Right ventricle myocardium superior (tissue), 1 donor: ENCODE results near the gene ADCY10. TPM values are rescaled to one million over a fixed set of nuclear protein-coding genes. Genes with fewer than 3 reads are reported as not detected.
"Not testable (repeated sequence)": the region's sequence is repeated elsewhere in the genome, so short reads cannot be mapped to it uniquely, and the experiment has no call there.

Source experiments
- ATAC-seq: fragments of 200-7000 bp; cut with Tn5 transposase; one replicate; pipeline ENCODE4 v1.9.1; 2020; ENCODE audit warnings: mild to moderate bottlenecking; ENCODE audit not compliant: poor library complexity
- DNase-seq: peaks from one replicate; pipeline ENCODE4 v3.0.0-alpha.2; 2020
- intact Hi-C: fragments of 100-400 bp; cut with DNase I; formaldehyde crosslinking; loops from one replicate; pipeline ENCODE4 v1.11.2; 2022
- total RNA-seq: library from RNA; stranded (reverse); fragmentation: NEBNext Ultra II Directional; extraction: Animal tissue kit (Norgen Biotek cat#: 25700); gene quantifications from one replicate; pipeline ENCODE4 v1.2.1, GENCODE V29; 2021
- donor health status: DM: no; HTN: yes; CAD: no; lungs with severe emphysema.

Gene ADCY10
- total RNA-seq, 1 donor from 2014 or later = 0.05 TPM

GRCh38 chr1:167904652-167905130, 9.2 kb downstream of the ADCY10 start:
- ATAC-seq (no peak), DNase-seq (no peak)
- intact Hi-C loops = no loop called here

- no peak for ATAC-seq
- no peak for DNase-seq
- intact Hi-C loops = no loop called here
Observed at GRCh38 chr1:167900907-167901306, 13.0 kb downstream of the ADCY10 start.

- ATAC-seq = peak; percentile 83
- DNase-seq = peak; percentile 64
Observed at GRCh38 chr1:167899253-167899681, 14.7 kb downstream of the ADCY10 start.

GRCh38 chr1:167898578-167899222, 15.2 kb downstream of the ADCY10 start:
- ATAC-seq = no peak
- intact Hi-C loops = no loop called here

More at GRCh38 chr1:167899253-167899681, 14.7 kb downstream of the ADCY10 start:
- intact Hi-C loops = no loop called here

GRCh38 chr1:167893798-167894197, 20.1 kb downstream of the ADCY10 start:
- ATAC-seq (no peak), DNase-seq (no peak)
- intact Hi-C loops = no loop called here

More at GRCh38 chr1:167898578-167899222, 15.2 kb downstream of the ADCY10 start:
- DNase-seq = no peak

- ATAC-seq (peak; percentile 64), DNase-seq (no peak)
- intact Hi-C loops = no loop called here
Observed at GRCh38 chr1:167890400-167890799, 23.5 kb downstream of the ADCY10 start.

GRCh38 chr1:167887187-167887586, 26.7 kb downstream of the ADCY10 start:
- DNase-seq, intact Hi-C loops, ATAC-seq: not testable (repeated sequence)

GRCh38 chr1:167882376-167882775, 31.6 kb downstream of the ADCY10 start:
- ATAC-seq (no peak), DNase-seq (no peak)
- intact Hi-C loops = no loop called here

GRCh38 chr1:167881786-167882185, 32.1 kb downstream of the ADCY10 start:
- no peak for DNase-seq
- intact Hi-C loops = no loop called here
- no peak for ATAC-seq

- no peak for DNase-seq
- intact Hi-C loops = no loop called here
- no peak for ATAC-seq
Observed at GRCh38 chr1:167881069-167881468, 32.9 kb downstream of the ADCY10 start.

GRCh38 chr1:167880580-167881021, 33.3 kb downstream of the ADCY10 start:
- intact Hi-C loops = no loop called here
- peak; percentile 34 for ATAC-seq
- no peak for DNase-seq

GRCh38 chr1:167879508-167879907, 34.4 kb downstream of the ADCY10 start:
- intact Hi-C loops = no loop called here
- ATAC-seq (no peak), DNase-seq (no peak)

- ATAC-seq (no peak), DNase-seq (no peak)
- intact Hi-C loops = no loop called here
Observed at GRCh38 chr1:167878372-167879160, 35.4 kb downstream of the ADCY10 start.

- DNase-seq (no peak), ATAC-seq (no peak)
- intact Hi-C loops = no loop called here
Observed at GRCh38 chr1:167876597-167877175, 37.2 kb downstream of the ADCY10 start.

- no peak for ATAC-seq
- DNase-seq = no peak
- intact Hi-C loops = no loop called here
Observed at GRCh38 chr1:167871331-167871730, 42.6 kb downstream of the ADCY10 start.

- ATAC-seq, DNase-seq, intact Hi-C loops: not testable (repeated sequence)
Observed at GRCh38 chr1:167869157-167870001, 44.6 kb downstream of the ADCY10 start.

GRCh38 chr1:167866739-167867414, 47.1 kb downstream of the ADCY10 start:
- DNase-seq, intact Hi-C loops, ATAC-seq: not testable (repeated sequence)

- ATAC-seq, intact Hi-C loops: not testable (repeated sequence)
Observed at GRCh38 chr1:167866326-167866725, 47.6 kb downstream of the ADCY10 start.

More at GRCh38 chr1:167866326-167866725, 47.6 kb downstream of the ADCY10 start:
- DNase-seq = not testable (repeated sequence)
